Activated CD4-positive, alpha-beta T cell treated with anti-CD3 and anti-CD28 coated beads, Interleukin-2, amount 50 U/mL, for 1 hour (primary cell): ENCODE results near the gene KIAA0513.
"Not testable (repeated sequence)": the region's sequence is repeated elsewhere in the genome, so short reads cannot be mapped to it uniquely, and the experiment has no call there.

Experiments used
- DNase-seq: peaks from one replicate; pipeline ENCODE4 v3.0.0-alpha.2; 2020

Gene KIAA0513

DNA sequence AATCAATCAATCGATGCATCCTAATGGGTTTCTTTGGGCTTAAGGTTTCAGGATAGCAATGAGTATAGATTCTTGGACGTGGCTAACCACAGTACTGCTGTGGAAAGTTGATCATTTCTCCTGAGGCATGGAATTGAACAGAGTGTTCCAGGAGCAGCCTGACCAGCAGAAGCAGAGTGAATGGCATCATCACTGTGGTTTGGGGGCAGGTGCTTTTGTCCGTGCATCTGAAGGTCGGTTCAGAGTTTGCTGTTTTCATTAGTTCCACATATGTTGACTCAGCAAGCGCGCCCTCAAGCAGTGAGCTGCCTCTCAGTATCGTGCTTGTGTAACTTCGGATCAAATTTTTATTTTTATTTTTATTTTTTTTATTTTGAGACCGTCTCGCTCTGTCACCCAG lies 24.9 kb downstream of the KIAA0513 start:
- DNase-seq: no peak

DNA sequence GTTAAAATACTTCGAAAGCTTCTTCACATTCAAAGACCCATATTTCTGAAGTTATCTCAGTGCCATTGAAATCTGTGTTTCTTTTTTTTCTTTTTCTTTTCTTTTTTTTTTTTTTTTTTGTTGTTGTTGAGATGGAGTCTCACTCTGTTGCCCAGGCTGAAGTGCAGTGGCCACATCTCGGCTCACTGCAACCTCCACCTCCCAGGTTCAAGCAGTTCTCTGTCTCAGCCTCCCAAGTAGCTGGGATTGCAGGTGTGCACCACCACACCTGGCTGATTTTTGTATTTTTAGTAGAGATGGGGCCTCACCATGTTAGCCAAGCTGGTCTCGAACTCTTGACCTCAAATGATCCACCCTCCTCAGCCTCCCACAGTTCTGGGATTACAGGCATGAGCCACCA lies 26.7 kb downstream of the KIAA0513 start:
- DNase-seq: not testable (repeated sequence)

DNA sequence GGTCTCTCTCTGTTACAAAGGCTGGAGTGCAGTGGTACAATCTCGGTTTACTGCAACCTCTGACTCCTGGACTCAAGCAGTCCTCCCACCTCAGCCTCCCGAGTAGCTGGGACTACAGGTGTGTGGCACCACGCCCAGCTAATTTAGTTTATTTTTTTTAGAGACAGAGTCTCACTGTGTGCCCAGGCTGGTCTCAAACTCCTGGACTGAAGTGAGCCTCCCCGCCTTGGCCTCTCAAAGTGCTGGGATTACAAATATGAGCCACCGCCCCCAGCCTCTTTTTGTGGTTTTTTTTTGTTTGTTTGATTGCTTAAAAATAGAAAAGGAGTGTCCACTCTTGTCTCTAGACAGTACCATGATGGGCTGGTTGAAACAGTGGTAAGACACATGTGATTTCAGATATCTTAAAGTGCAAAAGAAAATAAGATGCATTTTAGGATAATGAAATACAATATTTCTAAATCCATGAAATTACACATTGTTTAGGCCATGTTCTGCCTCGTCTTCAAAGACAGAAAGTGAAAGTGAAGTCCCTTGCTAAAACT lies 27.4 kb downstream of the KIAA0513 start:
- no peak for DNase-seq

DNA sequence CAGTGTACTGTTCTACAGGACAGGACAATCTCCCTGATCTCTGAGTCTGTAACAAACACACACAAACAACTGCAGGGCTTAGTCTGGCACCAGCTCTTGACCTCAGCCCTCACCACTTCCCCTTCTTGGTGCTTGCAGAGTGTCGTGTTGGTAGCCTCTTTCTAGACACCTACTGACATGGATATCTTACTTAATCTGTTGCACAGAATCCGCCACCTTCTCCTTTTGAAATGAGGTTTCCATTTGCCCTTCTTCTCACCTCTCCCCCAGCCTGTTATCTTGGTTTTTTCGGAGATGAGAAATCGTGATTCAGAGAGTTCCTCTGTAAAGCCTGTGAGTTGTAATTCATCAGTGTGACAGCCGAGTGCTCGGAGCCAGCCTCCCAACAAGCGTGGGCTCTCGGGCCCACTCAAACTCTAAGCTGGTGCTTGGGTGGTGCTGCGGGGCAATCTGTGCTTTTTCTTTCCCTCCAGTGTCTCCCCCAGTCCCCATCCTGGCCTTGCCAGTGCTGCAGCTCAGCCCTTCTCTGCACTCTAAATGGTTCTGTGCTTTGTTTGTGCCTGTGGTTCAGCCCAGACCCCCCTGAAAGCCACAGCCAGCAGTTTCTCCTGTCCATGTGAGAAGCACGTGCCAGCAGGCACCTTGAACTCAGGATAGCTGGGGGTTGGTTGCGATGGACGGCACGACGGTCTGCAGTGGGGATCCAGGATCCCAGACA lies 28.1 kb downstream of the KIAA0513 start:
- DNase-seq: peak; percentile 42

DNA sequence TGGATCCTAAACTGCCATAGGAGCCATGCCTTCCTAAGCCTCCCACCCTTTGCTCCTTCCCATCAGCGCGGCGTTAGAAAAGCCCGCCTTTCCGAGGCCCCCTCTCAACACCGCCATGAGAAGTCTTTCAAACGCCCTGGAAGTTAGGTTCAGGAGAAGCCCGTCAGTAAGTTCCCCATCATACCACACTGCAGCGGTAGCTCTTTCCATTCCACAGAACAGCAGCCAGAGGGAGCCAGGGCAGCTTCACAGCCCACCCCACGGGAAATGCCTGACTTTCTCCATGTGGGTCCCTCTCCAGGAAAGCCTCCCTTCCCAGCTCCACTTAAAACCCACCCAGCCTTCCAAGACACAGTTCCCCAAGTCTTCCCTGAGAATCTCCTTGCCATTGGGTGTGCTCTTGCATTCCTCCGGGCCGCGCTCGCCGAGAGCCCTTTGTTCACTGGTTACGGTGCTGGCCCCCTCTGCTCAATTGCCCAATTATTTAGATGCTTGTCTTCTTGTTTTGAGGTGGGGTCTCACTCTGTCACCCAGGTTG lies 28.7 kb downstream of the KIAA0513 start:
- no peak for DNase-seq

DNA sequence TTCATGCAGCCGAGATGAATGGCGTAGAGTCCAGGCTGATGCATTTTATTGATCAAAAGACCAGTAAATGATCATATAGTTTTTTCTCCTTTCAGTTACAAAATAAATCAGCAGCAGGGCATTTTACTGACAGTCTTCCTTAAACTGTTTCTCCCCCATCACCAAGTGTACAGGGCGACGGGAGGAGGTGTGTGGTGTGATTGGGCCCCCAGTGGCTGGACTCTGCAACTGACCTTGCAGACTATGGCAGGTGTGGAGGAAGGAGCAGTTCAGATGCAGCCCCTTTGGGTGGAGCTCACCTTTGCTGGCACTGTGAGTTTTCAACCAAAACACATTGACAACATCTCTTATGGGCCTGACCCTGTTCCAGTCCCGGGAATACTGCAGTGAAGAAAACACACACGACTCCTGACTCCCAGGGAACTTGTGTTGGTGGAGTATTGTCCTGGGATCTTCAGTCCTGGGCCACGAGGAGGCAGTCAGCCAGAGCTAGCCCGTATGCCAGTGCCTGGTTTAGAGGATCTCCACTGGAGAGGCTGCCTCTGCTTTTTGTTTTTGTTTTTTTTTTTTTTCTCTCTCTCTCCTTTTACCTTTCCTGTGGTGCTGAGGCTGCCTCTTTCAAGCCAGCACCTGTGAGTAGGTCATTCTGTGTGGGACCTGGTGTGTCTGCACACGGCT lies 29.8 kb downstream of the KIAA0513 start:
- DNase-seq: no peak

DNA sequence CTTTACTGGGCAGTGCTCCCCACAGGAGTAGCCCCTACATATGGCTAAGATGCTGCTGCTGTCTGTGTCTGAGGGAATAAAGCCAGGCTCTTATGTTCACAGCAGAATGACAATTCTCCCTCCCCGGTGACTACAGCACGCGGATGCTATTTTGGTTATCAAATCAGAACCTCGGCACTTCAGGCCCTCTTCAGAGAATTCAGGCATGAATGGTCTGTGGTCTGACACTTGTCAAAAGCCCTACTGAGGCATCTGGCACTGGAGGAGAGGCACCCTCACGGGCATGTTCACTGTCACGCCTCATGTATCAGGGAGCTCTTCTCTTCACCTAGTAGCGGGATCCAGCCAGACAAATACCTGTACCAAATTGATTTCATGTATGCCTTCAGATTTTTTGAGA lies 30.4 kb downstream of the KIAA0513 start:
- no peak for DNase-seq

DNA sequence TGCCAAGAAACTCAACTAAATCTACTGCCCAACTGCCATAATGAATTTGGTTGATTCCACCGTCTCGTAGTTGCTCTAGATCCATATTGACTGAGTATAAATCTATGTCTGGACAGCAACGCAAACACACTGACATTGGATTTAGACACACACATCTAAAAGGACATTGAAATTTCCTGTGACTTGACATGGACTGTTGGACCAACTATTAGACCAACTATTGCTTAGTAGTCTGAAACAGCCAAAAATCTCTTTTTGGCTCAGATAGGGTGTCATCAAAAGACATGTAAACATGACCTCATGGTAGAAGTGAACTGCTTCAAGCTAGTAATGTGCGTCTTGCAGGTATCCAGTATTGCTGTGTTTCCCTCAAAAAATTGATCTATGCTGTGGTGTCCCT lies 31.3 kb downstream of the KIAA0513 start:
- DNase-seq: no peak

DNA sequence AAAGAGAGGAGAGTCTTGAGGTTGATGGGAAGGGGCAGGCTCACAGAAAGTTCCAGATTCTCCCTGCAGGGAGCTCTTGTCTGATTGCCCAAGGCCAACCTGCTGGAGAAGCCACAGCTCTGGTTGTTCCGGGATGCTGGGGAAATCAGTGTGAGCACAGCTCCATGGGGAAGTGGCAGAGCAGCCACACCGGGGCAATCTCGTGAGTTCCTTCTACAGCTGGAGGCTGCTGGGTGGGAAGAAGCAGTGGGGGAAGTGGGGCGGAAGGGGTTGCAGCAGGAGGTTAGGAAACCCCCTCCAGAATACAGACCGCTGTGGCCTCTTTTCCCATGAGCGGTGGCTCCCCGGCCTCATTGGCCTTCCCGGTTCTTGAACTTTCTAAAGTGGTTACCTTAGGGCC lies 34.0 kb downstream of the KIAA0513 start:
- DNase-seq: no peak

DNA sequence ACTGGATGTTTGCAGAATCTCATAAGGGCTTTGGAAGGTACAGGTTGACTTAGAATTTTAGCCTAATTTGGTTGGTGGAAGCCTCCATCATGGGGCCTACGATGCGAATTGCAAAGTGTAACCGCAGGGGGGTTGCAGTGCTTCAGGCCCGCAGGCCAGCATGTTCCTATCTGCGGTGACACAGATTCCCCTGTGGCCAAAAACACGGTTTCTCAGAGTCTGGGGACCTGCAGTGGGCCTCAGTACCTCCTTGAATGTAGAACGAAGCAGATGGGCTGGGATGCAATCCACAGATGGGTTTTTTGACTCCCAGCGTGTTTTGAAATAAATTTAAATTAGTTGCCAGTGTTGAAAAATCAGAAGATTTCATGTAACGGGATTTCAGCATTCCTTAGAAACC lies 34.7 kb downstream of the KIAA0513 start:
- no peak for DNase-seq

DNA sequence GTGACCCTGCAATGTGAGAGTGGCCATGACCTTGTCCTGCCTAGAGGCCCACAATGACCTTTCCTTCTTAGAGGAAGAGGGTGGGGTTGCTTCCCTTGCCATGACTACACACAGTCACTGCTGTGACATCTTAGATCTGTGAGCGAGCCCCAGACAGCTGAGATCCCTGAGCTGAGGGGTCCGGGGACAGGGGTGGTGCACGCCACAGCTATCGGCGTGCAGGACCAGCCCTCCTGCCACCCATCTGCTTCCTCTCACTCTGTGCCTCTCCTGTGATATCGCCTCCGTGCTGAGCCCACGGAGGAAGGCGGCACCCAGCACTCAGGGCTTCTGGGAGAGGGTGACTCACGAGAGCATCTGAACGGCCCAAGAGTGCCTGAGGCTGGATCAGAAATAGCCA lies 35.2 kb downstream of the KIAA0513 start:
- no peak for DNase-seq

DNA sequence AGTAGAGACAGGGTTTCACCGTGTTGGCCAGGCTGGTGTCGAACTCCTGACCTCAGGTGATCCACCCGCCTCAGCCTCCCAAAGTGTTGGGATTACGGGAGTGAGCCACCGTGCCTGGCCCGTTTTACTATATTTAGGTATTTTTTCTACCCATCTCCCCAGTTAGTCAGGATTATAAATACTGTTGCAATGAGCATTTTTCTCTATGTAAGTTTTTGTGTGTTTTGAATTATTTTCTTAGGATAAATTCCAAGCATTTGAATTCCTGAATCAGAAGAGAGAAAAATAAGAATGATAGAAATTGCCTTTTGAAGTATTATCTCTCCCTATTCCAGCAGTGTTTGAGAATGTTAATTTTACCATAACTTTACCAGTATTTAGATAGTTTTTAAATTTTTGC lies 36.6 kb downstream of the KIAA0513 start:
- DNase-seq: no peak

DNA sequence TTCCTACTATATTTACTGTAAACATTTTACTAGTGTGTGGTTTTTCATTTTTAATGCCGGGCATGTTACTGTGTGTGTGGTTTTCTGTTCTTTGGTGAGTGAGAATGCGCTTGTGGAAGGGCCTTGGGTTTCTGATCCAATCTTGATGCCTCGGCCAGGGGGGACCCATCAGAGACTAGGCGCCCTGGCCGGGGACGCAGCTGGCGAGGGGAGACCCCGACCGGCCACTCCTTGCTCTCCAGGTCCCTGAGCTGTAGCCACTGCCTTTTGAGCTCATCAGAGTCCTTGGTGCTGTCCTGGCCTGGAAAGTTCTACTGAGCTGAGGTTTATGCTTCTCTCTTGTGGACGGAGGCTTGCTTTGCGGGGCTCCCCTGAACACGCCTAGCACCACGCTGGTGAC lies 37.5 kb downstream of the KIAA0513 start:
- DNase-seq: no peak

DNA sequence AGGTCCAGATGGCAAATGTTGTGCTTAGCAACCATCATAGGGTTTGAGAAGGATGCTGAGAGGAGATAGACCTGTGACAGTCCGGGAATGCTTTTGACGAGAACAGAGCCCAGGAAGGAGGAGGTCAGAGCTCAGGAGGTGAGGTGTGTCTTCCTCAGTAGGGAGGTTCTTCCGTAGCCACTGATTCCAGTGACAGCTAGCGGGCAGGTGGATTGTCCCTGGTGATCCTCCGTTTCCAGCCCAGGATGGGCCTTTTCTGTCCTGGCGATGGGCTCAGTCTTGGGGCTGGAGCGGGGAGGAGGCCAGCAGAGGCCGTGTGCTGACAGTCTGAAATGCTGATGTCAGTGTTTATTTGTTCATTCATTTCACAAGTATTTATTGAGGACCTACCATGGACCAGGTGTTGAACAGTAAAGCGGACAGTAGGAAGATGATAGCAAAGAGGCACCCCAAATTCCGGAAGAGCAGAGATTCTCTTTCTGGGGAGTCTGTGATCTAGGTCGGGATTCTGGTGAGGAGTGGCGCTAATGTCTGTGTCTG lies 38.8 kb downstream of the KIAA0513 start:
- no peak for DNase-seq

DNA sequence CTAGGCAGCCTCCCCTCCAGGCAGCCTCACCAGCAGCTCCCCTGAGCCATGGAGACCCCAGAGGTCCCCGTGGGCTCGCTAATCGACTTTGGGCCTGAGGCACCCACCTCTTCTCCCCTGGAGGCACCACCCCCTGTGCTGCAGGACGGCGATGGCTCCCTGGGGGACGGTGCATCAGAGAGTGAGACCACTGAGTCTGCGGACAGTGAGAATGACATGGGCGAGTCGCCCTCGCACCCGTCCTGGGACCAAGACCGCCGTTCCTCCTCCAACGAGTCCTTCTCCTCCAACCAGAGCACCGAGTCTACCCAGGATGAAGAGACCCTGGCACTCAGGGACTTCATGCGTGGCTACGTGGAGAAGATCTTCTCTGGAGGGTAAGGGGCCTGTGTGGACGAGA lies 39.4 kb downstream of the KIAA0513 start:
- DNase-seq: no peak

DNA sequence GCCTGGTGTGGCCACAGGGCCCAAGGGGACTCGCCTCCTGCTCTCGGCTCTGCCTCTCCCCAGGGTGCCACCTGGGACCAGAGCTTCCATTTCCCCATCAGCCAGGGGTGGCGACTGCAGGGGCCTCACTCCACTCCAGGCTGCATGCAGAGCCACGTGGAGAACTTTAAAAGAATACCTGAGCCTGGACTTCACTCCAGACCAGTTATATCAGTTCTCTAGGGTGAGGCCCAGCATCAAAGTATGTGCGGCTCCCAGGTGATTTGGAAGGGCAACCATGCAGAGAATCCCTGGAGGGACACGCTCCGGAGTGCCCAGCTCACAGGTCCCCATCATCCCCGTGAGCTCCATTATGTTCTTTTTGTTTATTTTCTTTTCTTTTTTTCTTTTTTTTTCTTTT lies 39.8 kb downstream of the KIAA0513 start:
- no peak for DNase-seq

DNA sequence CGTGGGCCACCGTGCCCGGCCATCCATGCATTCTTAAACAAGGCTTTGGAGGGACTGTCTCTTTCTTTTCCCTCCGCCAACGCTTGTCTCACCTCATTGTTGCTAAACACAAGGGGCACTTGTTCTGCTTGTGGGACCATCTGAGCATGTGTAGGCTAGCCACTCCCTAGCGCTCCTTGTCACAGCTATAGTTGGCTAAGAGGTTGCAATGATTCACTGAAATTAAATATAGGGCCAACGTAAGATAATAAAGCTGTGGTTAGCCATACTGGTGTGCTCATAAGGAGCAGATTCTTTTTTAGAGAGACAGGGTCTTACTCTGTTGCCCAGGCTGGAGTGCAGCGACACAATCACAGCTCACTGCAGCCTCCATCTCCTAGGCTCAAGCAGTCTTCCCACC lies 41.2 kb downstream of the KIAA0513 start:
- DNase-seq: no peak

DNA sequence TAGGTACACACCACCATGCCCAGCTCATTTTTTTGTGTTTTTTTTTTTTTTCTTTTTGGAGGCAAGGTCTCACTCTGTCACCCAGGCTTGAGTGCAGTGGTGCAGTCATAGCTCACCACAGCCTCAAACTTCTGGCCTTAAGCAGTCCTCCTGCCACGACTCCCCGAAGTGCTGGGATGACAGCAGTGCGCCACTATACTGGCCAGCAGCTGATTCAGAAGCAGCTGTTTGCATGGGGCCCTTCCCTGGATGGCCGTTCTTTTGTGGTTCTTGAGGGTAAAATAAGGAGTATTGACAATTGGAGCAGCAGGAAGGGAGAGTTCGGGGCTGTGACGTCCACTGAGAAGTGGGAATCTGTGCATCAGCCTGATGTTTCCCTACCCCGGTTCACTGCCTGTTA lies 41.6 kb downstream of the KIAA0513 start:
- DNase-seq: no peak

DNA sequence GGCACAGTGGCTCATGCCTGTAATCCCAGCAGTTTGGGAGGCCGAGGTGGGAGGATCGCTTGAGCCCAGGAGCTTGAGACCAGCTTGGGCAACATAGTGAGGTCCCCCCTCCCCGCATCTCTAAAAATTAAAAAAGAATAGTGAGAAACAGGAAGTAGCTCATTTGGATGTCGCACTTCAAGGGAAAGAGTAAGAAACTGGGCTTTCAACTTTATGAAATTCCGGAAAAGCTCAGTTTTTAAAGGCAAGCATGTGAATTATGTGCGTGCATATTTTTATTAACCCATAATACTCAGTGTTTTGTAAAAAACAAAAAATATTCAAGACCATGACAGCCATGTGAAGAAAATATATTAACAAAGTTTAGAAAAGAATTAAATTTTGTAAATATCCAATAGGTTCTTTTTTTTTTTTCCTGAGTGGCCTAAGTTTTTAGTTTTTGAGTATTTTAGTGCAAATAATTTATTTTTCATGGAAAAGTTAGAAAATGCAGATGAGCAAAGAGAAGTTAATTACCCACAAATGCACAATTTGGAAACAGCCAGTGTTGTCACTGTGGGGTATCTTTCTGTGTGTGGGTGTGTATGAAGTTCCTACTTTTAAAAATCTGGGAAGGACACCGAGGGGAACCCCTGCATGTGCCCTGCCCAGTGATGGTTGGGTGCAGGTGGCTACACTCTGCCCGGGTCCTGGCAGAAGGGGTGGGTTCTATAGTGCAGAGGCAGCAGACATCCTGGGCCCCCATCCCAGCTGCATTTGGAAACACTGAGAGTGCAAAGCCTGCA lies 44.7 kb downstream of the KIAA0513 start:
- no peak for DNase-seq

DNA sequence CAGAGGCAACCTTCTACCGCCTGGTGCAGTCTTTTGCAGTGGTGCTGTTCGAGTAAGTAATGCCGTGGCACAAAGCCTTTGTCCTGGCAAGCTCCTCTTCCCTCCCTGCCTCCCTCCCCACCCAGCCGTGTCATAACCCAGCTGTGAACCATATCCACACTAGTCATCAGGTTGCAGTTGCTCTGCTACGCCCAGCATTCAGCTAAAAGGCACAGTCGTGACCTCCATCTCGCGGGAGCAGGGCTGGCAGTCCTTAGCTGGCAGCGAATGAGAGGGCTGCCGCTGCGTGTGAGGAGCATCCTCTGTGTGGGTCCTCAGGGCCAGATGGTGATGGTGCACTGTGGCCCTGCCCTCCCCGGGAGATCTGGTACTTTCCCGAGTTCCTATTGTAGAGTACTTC lies 45.4 kb downstream of the KIAA0513 start:
- no peak for DNase-seq

DNA sequence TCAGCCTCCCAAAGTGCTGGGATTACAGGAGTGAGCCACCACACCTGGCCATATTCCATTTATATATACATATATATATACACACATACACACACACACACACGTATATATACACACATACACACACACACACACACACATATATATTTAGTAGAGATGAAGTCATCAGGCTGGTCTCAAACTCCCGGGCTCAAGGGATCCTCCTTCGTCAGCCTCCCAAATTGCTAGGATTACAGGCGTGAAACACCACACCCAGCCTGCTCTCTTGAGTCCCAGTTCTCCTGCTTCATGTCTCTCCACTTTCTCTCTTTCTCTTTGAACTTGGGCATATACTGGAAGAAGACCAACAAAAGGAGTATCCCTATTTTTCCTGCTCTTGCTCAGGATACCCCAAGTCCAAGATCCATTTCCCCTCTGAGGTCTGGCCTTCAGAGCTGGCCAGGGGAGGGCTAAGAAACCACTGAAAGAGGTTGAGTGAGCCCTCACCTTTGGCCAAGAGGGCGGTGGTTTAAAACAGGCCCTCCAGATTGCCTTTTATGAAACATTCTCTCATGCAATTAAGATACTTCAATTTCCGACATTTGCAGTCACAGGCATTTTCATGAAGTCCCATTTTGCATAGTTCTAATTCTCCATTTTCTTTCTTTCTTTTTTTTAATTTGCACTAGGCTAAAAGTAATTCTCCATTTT lies 46.8 kb downstream of the KIAA0513 start:
- DNase-seq: no peak

DNA sequence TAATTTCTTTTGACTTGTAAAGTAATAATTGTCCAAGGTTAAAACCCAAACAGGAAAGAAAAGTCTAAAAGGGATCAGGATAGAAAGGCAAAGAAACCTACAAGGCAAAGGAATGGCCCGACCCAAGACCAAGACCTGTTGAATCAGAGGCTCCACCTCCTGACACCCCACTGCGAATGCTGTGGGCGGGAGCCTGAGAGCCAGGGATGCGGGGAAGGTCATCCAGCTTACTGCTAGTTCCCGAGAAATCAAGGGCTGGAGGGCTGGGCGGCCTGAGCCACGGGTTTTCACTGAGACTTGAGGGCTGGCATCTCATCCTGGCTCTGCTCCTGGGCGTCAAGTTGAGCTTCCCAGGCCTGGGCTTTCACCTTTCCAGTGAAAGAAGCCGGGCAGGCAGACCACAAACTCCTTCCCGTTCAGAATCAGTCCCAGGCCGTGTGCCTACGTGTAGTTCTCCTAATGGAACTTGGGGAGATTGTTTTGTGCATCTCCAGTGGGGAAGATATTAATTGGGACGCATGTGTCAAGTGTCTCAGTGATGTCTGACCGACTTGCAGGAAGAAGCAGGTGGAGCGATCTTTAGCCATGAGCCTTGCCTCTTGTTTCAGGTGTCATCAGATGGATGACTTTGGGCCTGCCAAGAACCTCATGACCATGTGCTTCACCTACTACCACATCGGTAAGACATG lies 47.8 kb downstream of the KIAA0513 start:
- DNase-seq: no peak
